ENCODE measurements around the gene GALNT11.
"Not testable (repeated sequence)": the region's sequence is repeated elsewhere in the genome, so short reads cannot be mapped to it uniquely, and the experiment has no call there.

Gene GALNT11

DNA sequence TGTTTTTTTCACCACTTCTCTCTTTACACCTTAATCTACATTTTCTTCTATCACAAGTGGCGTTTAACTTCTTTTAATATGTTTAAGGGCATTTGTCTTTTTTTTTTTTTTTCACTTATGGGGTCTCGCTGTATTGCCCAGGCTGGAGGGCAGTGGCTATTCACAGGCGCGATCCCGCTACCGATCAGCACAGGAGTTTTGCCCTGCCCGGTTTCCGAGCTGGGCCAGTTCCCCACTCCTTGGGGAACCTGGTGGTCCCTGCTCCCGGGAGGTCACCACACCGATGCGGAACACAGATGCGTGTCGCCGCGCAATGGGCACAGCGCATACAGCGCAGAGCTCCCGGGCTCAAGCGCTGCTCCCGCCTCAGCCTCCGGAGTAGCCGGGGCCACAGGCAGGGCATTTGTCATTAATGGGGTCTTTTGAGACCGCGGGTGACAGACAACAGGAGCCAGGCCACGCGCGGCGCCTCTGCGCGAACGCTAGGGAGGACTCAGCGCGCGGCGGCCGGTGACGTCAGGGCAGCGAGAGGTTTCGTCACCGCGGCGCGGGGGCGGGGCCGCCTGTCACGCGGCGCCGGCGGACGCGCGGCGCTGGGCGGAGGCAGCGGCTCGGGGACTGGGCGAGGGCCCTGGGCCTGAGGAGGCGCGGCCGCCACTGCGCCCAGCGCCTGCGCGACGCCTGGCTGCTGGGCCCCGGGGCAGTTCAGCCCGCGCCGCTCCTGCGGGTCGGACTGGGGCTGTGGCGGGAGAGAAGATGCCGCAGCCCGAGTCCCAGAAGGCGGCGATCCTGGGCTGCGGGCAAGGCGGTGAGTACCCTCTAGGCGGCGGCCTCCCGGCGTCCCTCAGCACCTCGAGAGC is at the start of gene GALNT11:
GALNT11 (plus strand) TSS at position 598 of the 860 bp plus-strand sequence. CDS start 68,554 bp downstream, outside the sequence.
- peak; percentile 73 for DNase-seq (ENCODE audit: low read depth)

GRCh38 chr7:151978616-151979015 is 46.9 kb upstream of the GALNT11 start:
- no peak for DNase-seq (ENCODE audit: low read depth)

DNA sequence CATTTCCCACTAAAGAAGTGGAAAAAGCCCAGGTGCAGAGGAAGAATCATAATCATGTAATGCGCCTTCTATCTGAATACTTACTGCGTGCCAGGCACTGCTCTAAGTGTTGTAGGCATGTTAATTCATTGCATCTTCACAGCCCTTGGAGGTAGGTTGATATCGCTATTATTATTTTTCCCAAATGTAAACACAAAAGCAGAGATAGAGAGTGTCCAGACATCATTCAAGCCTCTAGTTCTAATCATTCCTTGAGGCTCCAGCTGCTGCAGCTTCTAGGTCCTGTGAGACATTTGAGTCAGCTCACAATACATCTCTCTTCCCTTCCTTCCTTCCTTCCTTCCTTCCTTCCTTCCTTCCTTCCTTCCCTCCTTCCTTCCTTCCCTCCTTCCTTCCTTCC is 44.3 kb upstream of the GALNT11 start:
- no peak for DNase-seq (ENCODE audit: low read depth)

GRCh38 chr7:151982806-151983205 is 42.7 kb upstream of the GALNT11 start:
- no peak for DNase-seq (ENCODE audit: low read depth)

GRCh38 chr7:151984612-151985011 is 40.9 kb upstream of the GALNT11 start:
- DNase-seq (ENCODE audit: low read depth): no peak

GRCh38 chr7:151987748-151988529 is 37.5 kb upstream of the GALNT11 start:
- DNase-seq (ENCODE audit: low read depth): no peak

- no peak for DNase-seq (ENCODE audit: low read depth)
Observed at GRCh38 chr7:151992375-151992774, 33.1 kb upstream of the GALNT11 start.

DNA sequence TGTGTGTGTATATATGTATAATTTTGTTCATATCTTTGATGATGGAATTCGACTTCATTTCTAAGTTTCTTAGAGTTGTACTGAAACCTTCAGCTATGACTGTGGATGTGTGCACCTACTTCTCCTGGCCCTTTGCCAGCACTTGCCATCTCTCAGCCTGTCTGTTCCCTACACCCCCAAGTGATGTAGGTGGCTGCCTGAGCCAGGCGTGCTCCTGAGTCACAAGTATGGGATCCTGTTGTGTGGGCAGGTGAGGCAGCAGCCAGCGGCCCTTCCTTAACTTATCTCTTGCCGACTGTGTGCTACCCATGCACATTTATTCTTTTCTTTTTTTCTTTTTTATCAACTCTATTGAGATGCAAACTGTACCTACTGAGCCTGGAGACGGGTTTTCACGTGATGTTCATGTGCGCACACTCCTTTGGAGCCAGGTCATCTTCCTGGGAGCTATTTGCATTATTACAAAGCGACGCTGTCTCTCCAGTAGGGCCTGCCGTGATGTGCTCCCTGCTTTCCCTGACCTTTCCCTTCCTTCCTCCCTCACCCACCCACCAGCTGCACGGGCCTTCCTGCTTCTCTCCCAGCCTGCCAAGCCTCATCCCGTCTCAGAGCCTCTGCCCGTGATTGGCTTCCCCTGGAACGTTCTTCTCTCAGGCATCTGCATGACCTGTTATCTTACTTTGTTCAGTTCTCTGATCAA is 31.3 kb upstream of the GALNT11 start:
- DNase-seq (ENCODE audit: low read depth): no peak

GRCh38 chr7:151999424-152000090 is 25.9 kb upstream of the GALNT11 start:
- DNase-seq (ENCODE audit: low read depth): no peak

- DNase-seq (ENCODE audit: low read depth): no peak
Observed at GRCh38 chr7:152000191-152000590, 25.3 kb upstream of the GALNT11 start.

GRCh38 chr7:152006336-152006735 is 19.1 kb upstream of the GALNT11 start:
- no peak for DNase-seq (ENCODE audit: low read depth)

DNA sequence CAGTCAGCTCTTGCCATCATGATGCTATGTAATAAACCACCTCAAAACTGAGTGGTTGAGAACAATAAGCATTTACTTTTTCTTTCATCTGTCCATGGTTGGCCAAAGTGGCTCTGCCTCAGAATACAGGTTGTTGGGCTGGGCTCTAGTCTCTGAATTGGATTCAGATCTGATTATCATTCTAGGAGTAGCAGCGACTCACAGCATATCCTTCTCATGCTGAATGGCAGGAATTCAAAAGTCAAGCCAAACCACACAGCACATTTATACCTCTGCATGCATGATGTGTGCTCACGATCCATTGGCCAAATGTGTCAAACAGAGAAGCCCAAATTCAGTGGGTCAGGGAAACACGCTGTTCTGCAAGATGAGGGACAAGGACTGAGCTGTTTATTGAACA is 13.6 kb upstream of the GALNT11 start:
- no peak for DNase-seq (ENCODE audit: low read depth)

DNA sequence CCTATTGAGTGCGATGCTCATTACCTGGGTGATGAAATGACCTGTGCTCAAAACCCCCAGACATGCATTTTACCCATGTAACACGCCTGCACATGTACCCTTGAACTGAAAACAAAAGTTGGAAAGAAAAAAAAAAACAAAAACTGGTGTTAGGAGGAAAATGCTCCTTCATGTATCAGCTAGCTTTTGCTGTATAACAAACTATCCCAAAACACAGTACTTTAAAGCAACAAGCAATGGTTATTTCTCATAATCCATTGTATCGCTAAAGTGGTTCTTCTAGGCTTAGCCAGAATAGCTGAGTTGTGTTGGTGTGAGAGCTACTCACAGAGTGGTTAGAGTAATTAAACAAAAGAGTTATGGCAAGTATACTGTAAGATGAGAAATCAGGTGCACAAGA is 12.2 kb upstream of the GALNT11 start:
- DNase-seq (ENCODE audit: low read depth): no peak

DNA sequence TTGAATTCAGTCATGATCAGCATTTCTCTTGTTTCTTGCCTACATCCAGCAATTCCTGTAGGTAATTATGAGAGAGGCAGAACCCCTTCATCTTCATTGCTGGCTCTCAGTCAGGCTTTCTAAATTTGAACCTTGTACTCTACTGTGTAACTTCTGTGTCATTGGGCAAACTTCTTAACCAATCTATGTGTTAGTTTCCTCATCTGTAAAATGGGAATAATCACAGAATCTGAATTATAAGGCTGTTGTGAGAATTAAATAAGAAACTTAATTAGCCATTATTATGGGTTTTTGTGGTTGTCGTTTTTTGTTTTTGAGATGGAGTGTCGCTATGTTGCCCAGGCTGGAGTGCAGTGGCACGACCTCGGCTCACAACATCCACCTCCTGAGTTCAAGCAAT is 11.5 kb upstream of the GALNT11 start:
- no peak for DNase-seq (ENCODE audit: low read depth)

DNA sequence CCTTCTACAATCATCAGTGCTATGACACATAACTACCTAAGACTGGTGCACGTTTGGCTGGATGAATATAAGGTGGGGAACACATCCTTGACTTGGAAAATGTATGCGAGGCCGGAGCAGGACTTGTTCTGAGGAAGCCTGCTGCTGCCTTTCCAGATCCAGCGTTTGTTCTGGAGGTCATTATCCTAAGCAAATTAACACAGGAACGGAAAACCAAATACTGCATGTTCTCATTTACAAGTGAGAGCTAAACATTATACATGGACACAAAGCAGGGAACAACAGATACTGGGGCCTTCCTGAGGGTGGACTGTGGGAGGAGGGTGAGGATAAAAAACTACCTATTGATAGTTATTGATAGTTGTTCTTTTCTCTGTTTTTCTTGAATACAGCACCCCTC is 10.8 kb upstream of the GALNT11 start:
- no peak for DNase-seq (ENCODE audit: low read depth)

GRCh38 chr7:152015600-152015999 is 9.9 kb upstream of the GALNT11 start:
- no peak for DNase-seq (ENCODE audit: low read depth)

GRCh38 chr7:152016947-152017346 is 8.5 kb upstream of the GALNT11 start:
- DNase-seq (ENCODE audit: low read depth): no peak

DNA sequence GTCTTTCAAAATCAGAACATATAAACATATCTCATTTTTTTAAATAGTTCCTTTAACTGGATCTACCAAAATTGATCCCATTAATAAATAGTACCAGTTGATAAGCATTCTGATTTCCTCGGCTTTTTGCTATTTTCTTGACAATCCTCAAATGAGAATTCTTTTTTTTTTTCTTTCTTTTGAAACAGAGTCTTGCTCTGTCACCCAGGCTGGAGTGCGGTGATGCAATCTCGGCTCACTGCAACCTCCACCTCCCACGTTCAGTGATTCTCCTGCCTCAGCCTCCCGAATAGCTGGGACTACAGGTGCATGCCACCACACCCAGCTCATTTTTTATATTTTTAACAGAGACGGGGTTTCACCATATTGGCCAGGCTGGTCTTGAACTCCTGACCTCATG is 7.8 kb upstream of the GALNT11 start:
- not testable (repeated sequence) for DNase-seq (ENCODE audit: low read depth)

DNA sequence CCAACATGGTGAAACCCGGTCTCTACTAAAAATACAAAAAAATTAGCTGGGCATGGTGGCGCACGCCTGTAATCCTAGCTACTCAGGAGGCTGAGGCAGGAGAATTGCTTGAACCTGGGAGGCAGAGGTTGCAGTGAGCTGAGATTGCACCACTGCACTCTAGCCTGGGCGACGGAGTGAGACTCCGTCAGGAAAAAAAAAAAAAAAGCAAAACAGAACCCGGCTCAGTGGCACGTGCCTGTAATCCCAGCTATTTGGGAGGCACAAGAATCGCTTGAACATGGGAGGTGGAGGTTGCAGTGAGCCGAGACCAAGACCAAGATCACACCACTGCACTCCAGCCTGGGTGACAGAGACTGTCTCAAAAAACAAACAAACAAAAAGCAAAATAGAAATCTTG is 3.7 kb upstream of the GALNT11 start:
- DNase-seq (ENCODE audit: low read depth): not testable (repeated sequence)

- DNase-seq (ENCODE audit: low read depth): no peak
Observed at GRCh38 chr7:152025937-152026890, 740 bp downstream of the GALNT11 start.

Data from T-helper 22 cell (primary cell).